SK-N-SH (cell line): ENCODE results near the gene FAM78B. TPM values are rescaled to one million over a fixed set of nuclear protein-coding genes. Genes with fewer than 3 reads are reported as not detected.
A peak's percentile ranks its signal among the peaks of the same experiment; 100 is the strongest.

Source experiments
- CTCF ChIA-PET: fragments of 300-600, 350-600 bp; formaldehyde crosslinking; extraction: SDS; loops from one replicate; lab custom pipeline; 2021; lab: Yijun Ruan, JAX
- POLR2A ChIA-PET: fragments of 350-600 bp; sonication (Branson Sonifier 250); formaldehyde crosslinking; extraction: SDS; loops from one replicate; lab custom pipeline; 2020; ENCODE audit warnings: antibody characterized with exemption, inconsistent platforms; lab: Yijun Ruan, JAX
- DNase-seq: peaks from one replicate; pipeline ENCODE4 v3.0.0; 2012
- H2AFZ ChIP-seq: fragments of 200-600 bp; sonication (generic); 2 replicates; pipeline ENCODE4 v1.8.1; 2016; ENCODE audit warnings: antibody characterized with exemption, mild to moderate bottlenecking, low read depth
- H3F3A ChIP-seq: fragments of 200-600 bp; sonication (generic); replicated peaks from 2 replicates; pipeline ENCODE3; 2016; ENCODE audit warnings: antibody characterized with exemption, mild to moderate bottlenecking; ENCODE audit not compliant: insufficient read depth
- H3K27ac ChIP-seq, 2 experiments: fragments of 200-500 bp in 1 of 2; fragments of 200-600 bp in 1 of 2; sonication (Bioruptor generic) in 1 of 2; sonication (generic), shearing (Covaris generic) in 1 of 2; 2 replicates each; pipeline versions ENCODE4 v1.5.1 to v1.6.1; 2014 to 2016; ENCODE audit warnings: low read depth in 2 of 2, inconsistent platforms in 1 of 2, low read length in 1 of 2, mild to moderate bottlenecking in 1 of 2, mixed read lengths in 1 of 2
- H3K27me3 ChIP-seq: fragments of 200-600 bp; sonication (generic), shearing (Covaris generic); 2 replicates; pipeline ENCODE4 v1.6.1; 2016; ENCODE audit warnings: mixed run types; ENCODE audit not compliant: insufficient read depth
- H3K36me3 ChIP-seq, 2 experiments: fragments of 200-500 bp in 1 of 2; fragments of 200-600 bp in 1 of 2; sonication (Bioruptor generic) in 1 of 2; sonication (generic) in 1 of 2; replicated peaks in 1 of 2; 2 replicates each; pipeline versions ENCODE3 to v1.5.1; 2014 to 2016; ENCODE audit warnings: low read length in 1 of 2, mild to moderate bottlenecking in 1 of 2; ENCODE audit not compliant: insufficient read depth in 2 of 2, control insufficient read depth in 1 of 2
- H3K4me1 ChIP-seq, 2 experiments: fragments of 200-500 bp in 1 of 2; fragments of 200-600 bp in 1 of 2; sonication (Bioruptor generic) in 1 of 2; sonication (generic), shearing (Covaris generic) in 1 of 2; 2 replicates each; pipeline versions ENCODE4 v1.5.1 to v1.6.1; 2014 to 2016; ENCODE audit warnings: low read depth in 1 of 2, low read length in 1 of 2, mixed run types in 1 of 2; ENCODE audit not compliant: insufficient read depth in 2 of 2, control insufficient read depth in 1 of 2
- H3K4me2 ChIP-seq: fragments of 200-600 bp; sonication (generic), shearing (Covaris generic); 2 replicates; pipeline ENCODE4 v1.6.1; 2017; ENCODE audit warnings: mixed run types
- H3K4me3 ChIP-seq, 2 experiments: fragments of 200-500 bp in 1 of 2; fragments of 200-600 bp in 1 of 2; sonication (Bioruptor generic) in 1 of 2; sonication (generic), shearing (Covaris generic) in 1 of 2; 2 replicates each; pipeline versions ENCODE4 v1.5.1 to v1.8.1; 2014 to 2016; ENCODE audit warnings: low read depth in 2 of 2, inconsistent platforms in 1 of 2, low read length in 1 of 2, mild to moderate bottlenecking in 1 of 2, mixed read lengths in 1 of 2, moderate library complexity in 1 of 2
- H3K79me2 ChIP-seq: fragments of 200-600 bp; sonication (generic); 2 replicates; pipeline ENCODE4 v1.8.1; 2017; ENCODE audit warnings: mild to moderate bottlenecking; ENCODE audit not compliant: insufficient read depth
- H3K9ac ChIP-seq: fragments of 200-600 bp; sonication (generic); 2 replicates; pipeline ENCODE4 v1.6.1; 2017; ENCODE audit warnings: mixed run types
- H3K9me2 ChIP-seq: fragments of 200-600 bp; sonication (generic); 2 replicates; pipeline ENCODE4 v1.6.1; 2017; ENCODE audit warnings: mixed run types
- H3K9me3 ChIP-seq: fragments of 200-600 bp; sonication (generic); 2 replicates; pipeline ENCODE4 v1.6.1; 2017; ENCODE audit warnings: mixed run types, mild to moderate bottlenecking, moderate library complexity
- H4K20me1 ChIP-seq: fragments of 200-600 bp; sonication (generic); 2 replicates; pipeline ENCODE4 v1.6.1; 2017; ENCODE audit warnings: mild to moderate bottlenecking, mixed run types; ENCODE audit not compliant: insufficient read depth
- FOXM1 ChIP-seq: IDR thresholded peaks from 2 replicates; pipeline ENCODE4 v1.4.0; 2012; ENCODE audit warnings: low read depth, mild to moderate bottlenecking
- MXI1 ChIP-seq: IDR thresholded peaks from 2 replicates; pipeline ENCODE4 v1.6.1; 2012; ENCODE audit warnings: mild to moderate bottlenecking, low read depth, low read length, improper control_type of control experiment
- NFIC ChIP-seq: IDR thresholded peaks from 2 replicates; pipeline ENCODE4 v1.4.0; 2012; ENCODE audit warnings: borderline replicate concordance
- POLR2AphosphoS5 ChIP-seq: IDR thresholded peaks from 2 replicates; pipeline ENCODE4 v1.6.1; 2012; ENCODE audit warnings: low read depth, low read length
- RAD21 ChIP-seq: IDR thresholded peaks from 2 replicates; pipeline ENCODE4 v1.6.1; 2012; ENCODE audit warnings: mild to moderate bottlenecking, low read length
- RCOR1 ChIP-seq: fragments of 150-350 bp; IDR thresholded peaks from 2 replicates; pipeline ENCODE4 v1.6.1; 2017; ENCODE audit warnings: antibody characterized with exemption, low read length
- RFX5 ChIP-seq: IDR thresholded peaks from 2 replicates; pipeline ENCODE4 v1.6.1; 2012; ENCODE audit warnings: mild to moderate bottlenecking, improper control_type of control experiment, low read length
- SIN3A ChIP-seq: IDR thresholded peaks from 2 replicates; pipeline ENCODE4 v1.6.1; 2012; ENCODE audit warnings: low read depth, mild to moderate bottlenecking, low read length, moderate library complexity, borderline replicate concordance
- SMC3 ChIP-seq: IDR thresholded peaks from 2 replicates; pipeline ENCODE4 v1.6.1; 2012; ENCODE audit warnings: low read depth, low read length, improper control_type of control experiment
- TAF1 ChIP-seq: IDR thresholded peaks from 2 replicates; pipeline ENCODE4 v1.6.1; 2012; ENCODE audit warnings: low read depth, mild to moderate bottlenecking, low read length, moderate library complexity, borderline replicate concordance
- WGBS: methylation state at CpG from one replicate; pipeline ENCODE4 v1.1.6; 2017; ENCODE audit warnings: low lambda C conversion rate; 5-methylcytosine and 5-hydroxymethylcytosine counted together
- polyA plus RNA-seq, 3 experiments: library from polyadenylated mRNA; depleted of rRNA; stranded (reverse); fragments of >200 nt; gene quantifications; 2 replicates each; pipeline ENCODE4 v1.2.3, GENCODE V29; 2012
- TF ChIP-seq, protein P1 (sequence below): IDR thresholded peaks from 2 replicates; pipeline ENCODE4 v1.4.0; 2012; ENCODE audit warnings: low read depth, borderline replicate concordance
- TF ChIP-seq, protein P2 (sequence below): fragments of 150-350 bp; IDR thresholded peaks from 2 replicates; pipeline ENCODE4 v1.6.1; 2017; ENCODE audit warnings: antibody characterized with exemption, low read length, low read depth, borderline replicate concordance
- TF ChIP-seq, protein P3 (sequence below): fragments of 150-350 bp; IDR thresholded peaks from 2 replicates; pipeline ENCODE4 v1.6.1; 2016; ENCODE audit warnings: mild to moderate bottlenecking, low read depth, low read length
- TF ChIP-seq, protein P4 (sequence below): fragments of 200-600 bp; sonication (generic); IDR thresholded peaks from 2 replicates; pipeline ENCODE4 v1.6.1; 2017; ENCODE audit warnings: antibody characterized with exemption, mild to moderate bottlenecking, moderate library complexity
- TF ChIP-seq, protein P5 (sequence below): IDR thresholded peaks from 2 replicates; pipeline ENCODE4 v1.4.0; 2012; ENCODE audit warnings: low read depth

The FAM78B gene
- polyA plus RNA-seq, 1 of the 3 experiments (the other 2 are of a cell fraction) = 0.36 TPM

DNA sequence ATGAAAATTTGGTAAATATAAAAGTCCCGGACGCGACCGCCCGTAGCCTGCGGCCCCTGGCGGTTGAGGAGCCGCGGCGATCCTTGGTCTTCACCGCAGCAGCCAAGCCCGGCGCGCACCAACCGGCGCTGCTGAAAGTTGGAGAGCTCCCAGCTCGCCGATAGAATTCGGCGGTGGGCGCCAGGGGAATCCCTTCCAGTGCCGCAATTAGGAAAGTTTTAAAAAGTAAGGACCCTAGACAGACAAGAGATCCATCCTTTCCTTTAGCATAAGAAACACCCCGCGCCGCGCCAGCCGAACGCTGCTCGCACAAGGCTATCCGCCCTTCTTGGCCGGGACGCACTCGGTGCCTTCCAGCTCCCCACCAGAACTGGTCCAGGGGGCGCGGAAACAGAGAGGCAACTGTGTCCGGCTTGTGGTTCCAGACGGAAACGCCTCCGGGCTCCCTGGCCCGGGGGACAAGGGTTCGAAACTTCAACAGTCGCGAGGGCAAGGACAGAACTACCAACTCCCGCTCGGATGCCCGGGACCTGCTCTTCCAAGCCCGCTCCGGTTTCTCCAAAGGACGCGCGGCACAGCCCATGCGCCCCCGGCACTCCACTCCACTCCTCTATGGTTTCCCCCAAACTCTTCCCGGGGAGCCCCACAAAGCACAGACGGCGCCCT is 1.7 kb downstream of the FAM78B start (continued):
- TF ChIP-seq, protein P1, sequence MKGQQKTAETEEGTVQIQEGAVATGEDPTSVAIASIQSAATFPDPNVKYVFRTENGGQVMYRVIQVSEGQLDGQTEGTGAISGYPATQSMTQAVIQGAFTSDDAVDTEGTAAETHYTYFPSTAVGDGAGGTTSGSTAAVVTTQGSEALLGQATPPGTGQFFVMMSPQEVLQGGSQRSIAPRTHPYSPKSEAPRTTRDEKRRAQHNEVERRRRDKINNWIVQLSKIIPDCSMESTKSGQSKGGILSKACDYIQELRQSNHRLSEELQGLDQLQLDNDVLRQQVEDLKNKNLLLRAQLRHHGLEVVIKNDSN = no peak
- TF ChIP-seq, protein P2, sequence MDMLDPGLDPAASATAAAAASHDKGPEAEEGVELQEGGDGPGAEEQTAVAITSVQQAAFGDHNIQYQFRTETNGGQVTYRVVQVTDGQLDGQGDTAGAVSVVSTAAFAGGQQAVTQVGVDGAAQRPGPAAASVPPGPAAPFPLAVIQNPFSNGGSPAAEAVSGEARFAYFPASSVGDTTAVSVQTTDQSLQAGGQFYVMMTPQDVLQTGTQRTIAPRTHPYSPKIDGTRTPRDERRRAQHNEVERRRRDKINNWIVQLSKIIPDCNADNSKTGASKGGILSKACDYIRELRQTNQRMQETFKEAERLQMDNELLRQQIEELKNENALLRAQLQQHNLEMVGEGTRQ = no peak
- TF ChIP-seq, protein P3, sequence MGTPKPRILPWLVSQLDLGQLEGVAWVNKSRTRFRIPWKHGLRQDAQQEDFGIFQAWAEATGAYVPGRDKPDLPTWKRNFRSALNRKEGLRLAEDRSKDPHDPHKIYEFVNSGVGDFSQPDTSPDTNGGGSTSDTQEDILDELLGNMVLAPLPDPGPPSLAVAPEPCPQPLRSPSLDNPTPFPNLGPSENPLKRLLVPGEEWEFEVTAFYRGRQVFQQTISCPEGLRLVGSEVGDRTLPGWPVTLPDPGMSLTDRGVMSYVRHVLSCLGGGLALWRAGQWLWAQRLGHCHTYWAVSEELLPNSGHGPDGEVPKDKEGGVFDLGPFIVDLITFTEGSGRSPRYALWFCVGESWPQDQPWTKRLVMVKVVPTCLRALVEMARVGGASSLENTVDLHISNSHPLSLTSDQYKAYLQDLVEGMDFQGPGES = no peak
- TF ChIP-seq SIN3A (no peak), SMC3 (peak; percentile 20; the same call in 1 of the 2 replicates), NFIC (no peak), RAD21 (peak; percentile 28; the same call in 1 of the 2 replicates), POLR2AphosphoS5 (no peak)

DNA sequence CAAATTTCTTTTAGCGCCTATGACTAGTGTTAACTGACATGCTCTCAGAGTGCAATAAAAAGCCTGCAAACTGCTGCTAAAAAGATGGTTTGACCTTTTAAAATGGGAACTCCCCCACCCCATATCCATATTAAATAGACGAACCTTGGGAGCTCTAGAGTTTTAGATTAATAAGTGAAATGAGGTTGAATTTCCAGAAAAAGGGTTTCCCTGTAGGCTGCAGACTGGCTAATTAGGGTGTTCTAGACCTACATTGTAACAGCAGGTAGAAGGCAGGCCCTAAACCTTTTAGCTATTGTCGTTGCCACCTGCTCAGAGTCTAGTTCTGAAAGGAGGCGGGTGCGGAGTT is 2.2 kb downstream of the FAM78B start:
- Histone ChIP-seq H3K4me3 (peak overlapping the region in 1 of 2 experiments; percentile 47; a peak in 1 of 4 replicates), H3K79me2 (no peaks in the 10 kb centered on the region), H3K36me3 (no peaks in the 10 kb centered on the region), H3F3A (no peaks in the 10 kb centered on the region), H2AFZ (no peak overlapping the region), H4K20me1 (no peaks in the 10 kb centered on the region), H3K9me3 (no peaks in the 10 kb centered on the region), H3K9ac (no peak overlapping the region), H3K4me2 (peak overlapping the region; percentile 55; the same call in 1 of the 2 replicates), H3K9me2 (no peaks in the 10 kb centered on the region), H3K4me1 (peaks cover 0 to 8% of the 10 kb centered on the region in 2 experiments; a peak in 2 of 4 replicates), H3K27ac (no peak overlapping the region), H3K27me3 (peaks cover 12% of the 10 kb centered on the region; the same call in 1 of the 2 replicates)
- WGBS = 28% methylated on average over 5 of the region's 5 CpGs
- no peak for TF ChIP-seq MXI1
- no peak for TF ChIP-seq RFX5
- no peak for TF ChIP-seq RCOR1
- TF ChIP-seq, protein P4, sequence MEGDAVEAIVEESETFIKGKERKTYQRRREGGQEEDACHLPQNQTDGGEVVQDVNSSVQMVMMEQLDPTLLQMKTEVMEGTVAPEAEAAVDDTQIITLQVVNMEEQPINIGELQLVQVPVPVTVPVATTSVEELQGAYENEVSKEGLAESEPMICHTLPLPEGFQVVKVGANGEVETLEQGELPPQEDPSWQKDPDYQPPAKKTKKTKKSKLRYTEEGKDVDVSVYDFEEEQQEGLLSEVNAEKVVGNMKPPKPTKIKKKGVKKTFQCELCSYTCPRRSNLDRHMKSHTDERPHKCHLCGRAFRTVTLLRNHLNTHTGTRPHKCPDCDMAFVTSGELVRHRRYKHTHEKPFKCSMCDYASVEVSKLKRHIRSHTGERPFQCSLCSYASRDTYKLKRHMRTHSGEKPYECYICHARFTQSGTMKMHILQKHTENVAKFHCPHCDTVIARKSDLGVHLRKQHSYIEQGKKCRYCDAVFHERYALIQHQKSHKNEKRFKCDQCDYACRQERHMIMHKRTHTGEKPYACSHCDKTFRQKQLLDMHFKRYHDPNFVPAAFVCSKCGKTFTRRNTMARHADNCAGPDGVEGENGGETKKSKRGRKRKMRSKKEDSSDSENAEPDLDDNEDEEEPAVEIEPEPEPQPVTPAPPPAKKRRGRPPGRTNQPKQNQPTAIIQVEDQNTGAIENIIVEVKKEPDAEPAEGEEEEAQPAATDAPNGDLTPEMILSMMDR = no peak
- no peak for TF ChIP-seq FOXM1
- TF ChIP-seq, protein P5, sequence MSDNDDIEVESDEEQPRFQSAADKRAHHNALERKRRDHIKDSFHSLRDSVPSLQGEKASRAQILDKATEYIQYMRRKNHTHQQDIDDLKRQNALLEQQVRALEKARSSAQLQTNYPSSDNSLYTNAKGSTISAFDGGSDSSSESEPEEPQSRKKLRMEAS = no peak
- no peak for TF ChIP-seq TAF1
- no peak for DNase-seq
- ChIA-PET POLR2A (no interaction called here), CTCF (interaction anchor here (0.7 to 1.9 kb wide), 19 partner anchors 8 to 461 kb away, joined by 3 to 10 read pairs (median 3); no protein-coding TSS in a partner anchor)
